Anterior cingulate cortex (tissue), 58 donors: Measurements from ENCODE around the gene SRSF11.

Source experiments
- DNase-seq, 58 donors: peaks; one replicate each; lab custom pipeline; 2025; lab: John Stamatoyannopoulos, UW

SRSF11 gene

GRCh38 chr1:70220015-70220414 is 1.2 kb upstream of the SRSF11 start:
- DNase-seq = no peak

- peak in 1 of 58 donors; percentile 2 for DNase-seq
Observed at GRCh38 chr1:70220517-70221237, 503 bp upstream of the SRSF11 start.

- no peak for DNase-seq
Observed at GRCh38 chr1:70222716-70223235, 1.6 kb downstream of the SRSF11 start.

- no peak for DNase-seq
Observed at GRCh38 chr1:70224954-70225353, 3.8 kb downstream of the SRSF11 start.

GRCh38 chr1:70227439-70227838 is 6.3 kb downstream of the SRSF11 start:
- DNase-seq = no peak

- DNase-seq = no peak
Observed at GRCh38 chr1:70228670-70229069, 7.5 kb downstream of the SRSF11 start.

GRCh38 chr1:70231475-70231874 is 10.3 kb downstream of the SRSF11 start:
- no peak for DNase-seq

- DNase-seq = no peak
Observed at GRCh38 chr1:70234733-70235132, 13.6 kb downstream of the SRSF11 start.

- no peak for DNase-seq
Observed at GRCh38 chr1:70239940-70240339, 18.8 kb downstream of the SRSF11 start.

GRCh38 chr1:70247122-70247521 is 25.9 kb downstream of the SRSF11 start:
- DNase-seq = no peak

- no peak for DNase-seq
Observed at GRCh38 chr1:70247768-70248167, 26.6 kb downstream of the SRSF11 start.

- no peak for DNase-seq
Observed at GRCh38 chr1:70248729-70249128, 27.5 kb downstream of the SRSF11 start.

- DNase-seq = no peak
Observed at GRCh38 chr1:70256664-70257063, 35.5 kb downstream of the SRSF11 start.

GRCh38 chr1:70264839-70265238 is 43.7 kb downstream of the SRSF11 start:
- no peak for DNase-seq

GRCh38 chr1:70265946-70266345 is 44.8 kb downstream of the SRSF11 start:
- no peak for DNase-seq

- no peak for DNase-seq
Observed at GRCh38 chr1:70277875-70278274, 56.7 kb downstream of the SRSF11 start.

GRCh38 chr1:70278710-70279109 is 57.5 kb downstream of the SRSF11 start:
- no peak for DNase-seq

GRCh38 chr1:70284366-70284765 is 63.2 kb downstream of the SRSF11 start:
- no peak for DNase-seq

- no peak for DNase-seq
Observed at GRCh38 chr1:70286453-70286852, 65.3 kb downstream of the SRSF11 start.

GRCh38 chr1:70288166-70288565 is 67.0 kb downstream of the SRSF11 start:
- no peak for DNase-seq

- no peak for DNase-seq
Observed at GRCh38 chr1:70290218-70290617, 69.0 kb downstream of the SRSF11 start.

GRCh38 chr1:70293186-70293843 is 72.1 kb downstream of the SRSF11 start:
- DNase-seq = no peak
